ENCODE data around the gene FHOD3.
A peak's percentile ranks its signal among the peaks of the same experiment; 100 is the strongest.
"Not testable (repeated sequence)": the region's sequence is repeated elsewhere in the genome, so short reads cannot be mapped to it uniquely, and the experiment has no call there.

Gene FHOD3

DNA sequence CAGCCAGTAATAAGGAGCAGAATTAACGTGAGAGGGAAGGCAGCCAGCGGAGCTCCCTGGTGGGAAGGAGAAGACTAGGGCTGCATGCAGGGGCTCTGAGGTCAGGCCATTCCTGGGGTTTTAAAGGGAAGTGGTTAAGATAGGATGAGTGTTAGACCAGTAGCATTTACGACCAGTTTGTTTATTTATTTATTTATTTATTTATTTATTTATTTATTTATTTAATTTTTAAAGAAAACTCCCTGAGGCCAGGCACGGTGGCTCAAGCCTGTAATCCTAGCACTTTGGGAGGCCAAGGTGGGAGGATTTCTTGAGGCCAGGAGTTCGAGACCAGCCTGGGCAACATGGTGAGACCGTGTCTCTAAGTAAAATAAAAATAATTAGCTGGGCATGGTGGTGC is 152.8 kb downstream of the FHOD3 start:
- DNase-seq (ENCODE audit: low spot score) = no peak

DNA sequence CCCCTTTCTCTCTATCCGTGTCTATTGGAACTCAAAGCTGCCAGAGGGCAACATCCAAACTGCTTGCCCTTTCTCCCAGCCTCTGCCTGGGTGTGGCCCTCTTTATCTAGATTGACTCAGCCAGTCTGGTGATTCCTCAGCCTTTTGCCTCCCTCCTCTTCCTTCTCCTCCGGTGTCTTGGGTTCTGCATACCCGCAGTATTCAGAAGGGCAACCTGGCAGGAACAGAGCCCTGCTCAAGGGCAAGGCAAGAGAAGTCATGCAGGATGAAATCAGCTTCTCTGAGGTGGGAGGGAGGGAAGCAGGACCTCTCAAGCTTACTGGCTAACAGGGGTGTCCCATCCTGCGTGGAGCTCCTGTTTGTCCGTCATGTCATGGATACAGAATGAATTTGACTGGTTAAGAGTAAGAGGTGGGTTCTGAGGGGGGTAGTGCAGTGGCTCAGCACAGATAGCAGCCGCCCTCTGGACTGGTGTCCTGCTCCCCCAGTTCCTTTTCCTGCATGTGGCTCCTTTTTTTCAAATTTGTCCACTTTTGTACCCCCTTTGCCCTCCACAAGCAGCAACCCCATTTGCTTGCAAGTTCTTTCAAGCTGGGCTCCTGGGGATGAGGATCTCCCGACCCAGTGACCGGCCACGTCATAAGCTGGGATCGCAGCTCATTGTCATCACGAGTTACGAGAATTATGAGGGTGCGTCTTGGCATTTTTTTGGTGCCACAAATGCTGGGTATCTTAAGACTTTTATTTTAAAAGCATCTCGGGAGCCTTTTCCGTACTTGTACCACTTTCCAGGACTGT is 154.1 kb downstream of the FHOD3 start:
- peak; percentile 35 for DNase-seq (ENCODE audit: low spot score)

DNA sequence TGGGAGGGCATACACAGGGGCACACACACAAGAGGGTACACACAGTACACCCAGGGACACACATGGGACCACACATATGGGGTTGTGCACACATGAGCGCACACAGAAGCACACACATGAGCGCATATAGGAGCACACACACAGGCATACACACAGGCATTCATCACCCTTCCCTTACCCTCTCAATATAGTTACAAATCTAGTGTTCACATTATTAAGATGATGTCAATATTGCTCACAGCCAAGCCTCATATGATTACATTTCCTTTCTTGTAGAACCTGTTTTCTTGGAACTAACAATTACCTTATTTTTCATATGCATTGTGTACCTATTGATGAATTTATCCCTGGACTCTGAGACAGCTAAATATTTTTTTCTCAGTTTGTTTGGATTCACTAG is 156.7 kb downstream of the FHOD3 start:
- no peak for DNase-seq (ENCODE audit: low spot score)

DNA sequence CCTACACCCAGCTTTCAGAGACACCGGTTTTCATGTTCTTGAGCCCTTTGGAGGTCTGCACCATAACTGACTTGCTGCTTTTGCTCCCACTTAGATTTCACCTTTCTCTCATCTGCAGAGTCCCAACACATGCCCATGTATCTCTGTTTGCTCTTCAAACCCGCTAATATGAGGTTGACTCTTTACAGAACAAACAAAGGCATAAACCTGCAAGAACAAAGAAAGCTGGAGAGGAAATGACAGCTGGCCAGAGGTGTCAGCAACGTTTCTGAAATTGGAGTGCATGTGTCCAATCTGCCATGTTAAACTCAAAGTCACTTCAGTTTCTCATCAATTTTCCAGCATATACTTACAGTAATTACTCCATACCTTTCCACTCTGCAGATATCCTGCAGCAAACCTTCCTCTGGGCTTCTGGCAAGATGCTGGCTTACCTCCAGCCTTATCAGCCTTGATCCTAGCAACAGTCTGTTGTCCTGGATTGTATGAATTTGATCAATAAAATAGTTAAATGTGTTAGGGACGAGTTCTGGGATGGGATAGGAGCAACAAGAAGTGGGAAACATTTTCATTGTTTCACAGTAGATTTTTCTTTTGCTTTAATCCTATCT is 157.4 kb downstream of the FHOD3 start:
- DNase-seq (ENCODE audit: low spot score) = no peak

DNA sequence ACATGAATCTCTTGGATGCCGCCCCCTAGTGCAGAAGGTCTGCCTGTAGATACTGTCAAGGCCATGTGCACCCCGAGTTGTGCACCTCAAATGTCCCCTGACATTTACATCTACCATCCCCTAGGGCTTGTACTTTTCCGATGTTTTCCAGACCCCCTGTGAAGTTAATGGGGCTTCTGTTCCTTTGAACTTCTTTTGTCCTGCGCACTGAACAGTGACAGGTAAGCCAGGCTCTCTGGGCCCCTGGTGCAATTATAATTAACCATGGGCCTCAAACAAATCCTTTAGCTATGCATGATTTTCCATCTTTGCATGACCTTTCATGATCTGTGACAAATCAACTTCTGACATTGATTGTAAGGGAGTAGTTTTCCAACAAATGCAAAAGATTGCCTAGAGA is 158.4 kb downstream of the FHOD3 start:
- no peak for DNase-seq (ENCODE audit: low spot score)

DNA sequence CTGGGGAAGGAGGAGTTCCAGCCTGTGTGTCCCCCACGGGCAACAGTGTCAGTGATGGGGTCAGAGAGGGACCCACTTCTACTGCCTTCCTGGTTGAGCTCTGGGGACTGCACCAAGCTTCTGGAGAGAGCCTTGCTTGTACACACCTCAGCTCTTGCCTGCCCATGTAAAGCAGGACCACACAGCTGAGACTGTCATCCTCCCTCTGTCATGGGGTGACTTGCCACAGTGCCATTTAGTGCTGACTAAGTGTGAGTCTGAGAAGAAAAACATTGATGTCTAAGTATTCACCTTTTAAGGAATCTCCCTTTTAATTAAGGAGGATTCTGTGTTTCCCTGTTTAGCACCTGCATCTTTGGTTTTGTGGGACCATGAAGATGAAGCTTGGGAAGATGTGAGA is 159.1 kb downstream of the FHOD3 start:
- DNase-seq (ENCODE audit: low spot score) = no peak

DNA sequence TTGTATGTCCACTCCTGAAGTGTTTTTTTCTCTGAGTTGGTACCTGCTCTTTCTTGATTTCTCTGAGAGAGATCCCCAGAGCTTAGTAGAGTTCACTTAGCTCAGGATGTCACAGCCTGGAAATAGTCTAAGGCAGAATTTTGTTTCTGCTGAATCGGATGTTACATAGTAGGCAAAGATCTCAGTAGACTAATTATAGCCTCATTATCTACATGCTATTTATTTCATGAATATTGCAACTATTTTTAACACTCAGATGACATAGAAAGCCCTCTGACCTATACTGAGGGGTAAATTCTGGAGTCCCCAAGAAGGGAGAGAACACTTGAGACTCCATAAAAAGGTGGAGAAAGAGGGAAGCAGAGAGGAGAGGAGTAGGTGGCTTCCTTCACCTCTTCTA is 160.2 kb downstream of the FHOD3 start:
- no peak for DNase-seq (ENCODE audit: low spot score)

DNA sequence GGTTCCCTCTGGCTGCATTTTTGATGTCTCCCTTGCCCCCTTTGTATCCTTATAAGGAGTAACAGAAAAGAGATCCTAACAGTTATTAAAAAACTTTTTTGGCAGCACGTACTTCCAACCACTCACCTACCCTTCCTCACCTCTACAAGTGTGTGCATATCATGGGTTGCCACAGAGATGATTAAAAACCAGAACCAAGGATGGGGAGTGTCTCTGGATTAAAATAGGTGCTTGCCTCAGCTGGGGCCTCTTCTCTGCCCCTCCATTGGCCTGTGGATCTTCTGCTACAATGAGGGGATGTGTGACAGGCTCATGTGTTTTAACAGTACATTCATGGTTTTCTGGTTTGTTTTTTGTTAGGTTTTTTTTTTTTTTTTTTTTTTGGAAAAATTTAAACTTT is 160.8 kb downstream of the FHOD3 start:
- DNase-seq (ENCODE audit: low spot score) = no peak

DNA sequence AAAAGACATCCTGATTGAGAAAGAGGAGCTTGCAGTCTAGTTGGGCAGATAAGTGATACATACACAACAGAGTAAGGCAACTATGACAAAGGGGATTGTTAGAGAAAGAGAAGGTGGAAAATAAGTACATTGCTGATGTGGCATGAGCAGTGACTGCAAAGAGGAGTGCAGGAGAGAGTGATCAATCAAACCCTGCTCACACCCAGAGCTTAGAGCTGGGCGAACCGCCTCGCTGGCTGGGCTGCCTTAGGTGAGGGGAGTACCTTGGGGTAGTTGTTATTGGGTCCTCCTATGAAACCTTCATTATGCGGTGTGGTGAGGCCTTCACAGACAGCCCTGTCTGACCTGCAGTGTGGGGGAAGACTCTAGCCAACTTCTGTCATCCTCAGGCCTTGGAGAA is 161.7 kb downstream of the FHOD3 start:
- no peak for DNase-seq (ENCODE audit: low spot score)

DNA sequence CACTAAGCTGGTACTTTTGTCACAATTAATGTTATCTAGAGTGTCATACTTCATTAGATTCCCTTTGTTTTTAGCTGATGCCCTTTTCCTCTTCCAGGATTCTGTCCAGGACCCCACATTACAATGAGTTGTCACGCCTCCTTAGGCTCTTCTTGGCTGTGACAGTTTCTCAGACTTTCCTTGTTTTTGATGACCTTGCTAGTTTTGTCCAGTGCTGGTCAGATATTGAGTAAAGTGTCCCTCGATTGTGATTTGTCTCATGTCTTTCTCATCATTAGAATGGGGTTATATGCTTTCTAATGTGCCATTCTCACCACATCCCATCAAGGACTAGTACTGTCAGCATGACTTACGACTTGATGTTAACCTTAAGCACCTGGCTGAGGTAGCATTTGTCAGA is 162.3 kb downstream of the FHOD3 start:
- no peak for DNase-seq (ENCODE audit: low spot score)

DNA sequence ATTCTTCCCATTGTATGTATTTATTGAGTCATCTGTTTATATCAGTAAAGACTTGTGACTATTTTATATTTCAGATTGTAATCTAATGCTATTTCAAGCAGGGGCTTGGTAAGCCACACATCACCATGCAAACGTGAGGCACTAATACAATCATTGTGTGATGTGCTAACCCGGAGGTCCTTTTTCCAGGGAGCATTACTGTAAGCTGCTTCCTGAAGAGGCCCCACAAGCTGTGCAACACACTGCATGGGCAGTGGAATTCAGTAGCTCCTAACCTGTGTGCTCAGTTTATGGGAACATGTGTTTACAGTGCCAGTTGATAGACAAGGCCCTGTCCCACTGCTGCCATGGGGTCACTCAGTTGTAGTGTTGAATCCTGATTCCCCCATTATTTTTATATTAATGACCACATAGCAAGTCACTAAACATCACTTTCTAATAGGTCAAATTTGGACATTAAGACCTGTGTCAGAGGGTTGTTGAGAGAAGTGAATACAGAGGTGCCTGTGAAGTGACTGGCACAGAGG is 162.9 kb downstream of the FHOD3 start:
- no peak for DNase-seq (ENCODE audit: low spot score)

DNA sequence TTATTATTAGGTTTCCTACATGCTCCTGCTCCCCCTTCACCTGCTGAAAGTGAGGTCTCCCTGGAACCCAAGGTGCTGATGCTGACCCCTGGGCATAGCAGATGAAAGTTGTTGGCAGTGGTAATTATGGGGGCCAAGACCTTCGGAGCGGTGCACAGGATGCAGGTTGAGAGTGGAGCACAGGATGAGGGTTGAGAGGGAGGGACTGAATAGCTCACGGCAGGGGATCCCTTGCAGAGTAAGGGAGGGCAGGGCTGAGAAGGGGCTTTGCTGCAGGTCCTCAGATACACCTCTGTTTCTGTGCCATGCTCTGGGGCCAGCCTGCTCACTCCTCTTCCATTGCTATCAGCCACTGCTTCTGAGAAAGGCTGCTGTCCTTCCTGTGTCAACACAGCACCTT is 163.3 kb downstream of the FHOD3 start:
- DNase-seq (ENCODE audit: low spot score) = no peak

DNA sequence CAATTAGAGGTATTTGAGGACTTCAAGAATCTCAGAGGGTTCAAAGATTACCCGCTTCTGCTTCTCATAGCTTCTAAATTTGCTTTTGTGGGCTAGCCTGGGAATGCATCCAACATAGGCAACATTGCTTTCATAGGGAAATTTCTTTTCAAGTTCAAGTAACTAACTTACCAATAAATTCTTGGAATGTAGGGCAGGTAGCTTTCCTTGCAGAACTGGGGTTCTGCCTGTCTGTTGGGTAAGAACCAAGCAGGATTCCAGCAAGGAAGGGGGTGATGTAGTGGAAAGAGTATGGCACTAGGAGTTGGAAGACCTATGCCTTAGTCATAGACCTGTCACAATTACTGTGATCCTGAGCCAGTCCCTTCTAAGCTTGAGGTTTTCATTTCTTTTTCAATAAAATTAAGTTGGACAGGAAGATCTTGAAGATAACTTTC is 164.1 kb downstream of the FHOD3 start:
- DNase-seq (ENCODE audit: low spot score) = peak; percentile 37

DNA sequence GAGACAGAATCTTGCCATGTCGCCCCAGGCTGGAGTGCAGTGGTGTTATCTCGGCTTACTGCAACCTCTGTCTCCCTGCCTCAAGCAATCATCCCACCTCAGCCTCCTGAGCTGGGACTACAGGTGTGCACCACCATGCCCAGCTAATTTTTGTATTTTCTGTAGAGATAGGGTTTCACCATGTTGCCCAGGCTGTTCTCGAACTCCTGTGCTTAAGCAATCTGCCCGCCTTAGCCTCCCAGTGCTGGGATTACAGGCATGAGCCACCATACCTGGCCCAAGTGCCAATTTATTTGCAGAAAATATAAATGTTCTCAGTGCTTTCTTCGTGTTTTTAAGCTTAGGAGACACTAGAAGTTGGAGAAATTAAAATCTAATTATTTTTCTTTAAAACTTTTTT is 166.0 kb downstream of the FHOD3 start:
- not testable (repeated sequence) for DNase-seq (ENCODE audit: low spot score)

DNA sequence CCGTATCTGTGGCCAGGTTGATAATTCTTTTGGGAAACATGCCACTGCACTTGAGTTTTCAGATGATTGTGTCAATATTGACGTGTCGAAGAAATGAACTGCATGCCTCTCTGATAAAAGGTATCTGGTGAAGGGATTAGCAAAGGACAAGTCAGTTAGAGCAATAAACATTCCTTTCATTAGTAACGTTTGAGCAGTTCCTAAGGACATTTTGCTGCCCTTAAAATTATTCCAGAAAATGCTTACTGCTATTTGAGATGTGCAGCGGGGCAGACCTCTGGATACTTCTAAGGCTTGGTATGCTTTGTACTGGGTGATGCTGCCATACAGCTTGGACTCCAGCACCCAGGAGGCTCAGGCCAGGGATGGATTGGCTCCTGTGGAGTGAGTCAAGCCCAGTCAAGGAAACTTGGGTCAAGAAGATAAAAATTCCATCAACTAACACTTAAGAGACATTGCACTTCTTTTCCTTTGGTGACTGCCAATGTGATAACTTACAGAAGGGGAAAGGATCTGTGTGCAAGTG is 166.7 kb downstream of the FHOD3 start:
- DNase-seq (ENCODE audit: low spot score) = no peak

DNA sequence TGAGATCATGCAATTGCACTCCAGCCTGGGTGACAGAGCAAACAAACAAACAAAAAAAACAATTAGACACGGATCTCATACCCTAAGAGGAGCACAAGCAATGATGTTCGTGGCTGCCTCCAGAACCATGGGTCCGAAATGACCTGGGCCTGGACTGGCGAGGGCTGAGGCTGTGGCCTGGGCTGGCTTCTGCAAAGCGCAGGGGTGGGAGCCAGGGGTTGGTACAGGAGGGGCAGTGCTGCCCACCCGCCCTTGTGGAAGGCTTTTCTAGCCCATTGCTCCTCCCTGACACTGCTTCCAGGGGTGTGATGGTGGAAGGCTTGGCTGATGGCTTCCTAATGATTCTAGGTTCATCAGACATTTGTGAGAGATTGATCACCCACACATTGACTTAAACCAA is 167.8 kb downstream of the FHOD3 start:
- DNase-seq (ENCODE audit: low spot score) = no peak

DNA sequence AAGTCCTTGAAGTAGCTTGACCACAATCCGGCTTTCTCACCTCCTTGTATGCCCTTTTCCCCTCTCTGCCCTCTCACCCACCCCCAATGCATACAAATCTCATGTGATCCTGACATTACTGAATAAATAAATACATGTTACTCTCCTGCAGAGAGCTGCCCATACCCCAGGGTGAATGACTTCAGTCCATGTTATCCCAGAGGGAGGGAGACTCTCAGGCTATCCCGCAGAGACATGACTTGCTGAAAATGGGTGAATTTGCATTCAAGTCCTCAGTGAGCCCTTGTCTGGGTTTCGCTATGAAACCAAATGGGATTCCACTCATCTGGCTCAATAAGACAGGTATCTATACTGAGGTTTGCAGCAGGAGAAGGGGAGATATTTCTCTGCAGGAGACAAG is 168.5 kb downstream of the FHOD3 start:
- DNase-seq (ENCODE audit: low spot score) = no peak

DNA sequence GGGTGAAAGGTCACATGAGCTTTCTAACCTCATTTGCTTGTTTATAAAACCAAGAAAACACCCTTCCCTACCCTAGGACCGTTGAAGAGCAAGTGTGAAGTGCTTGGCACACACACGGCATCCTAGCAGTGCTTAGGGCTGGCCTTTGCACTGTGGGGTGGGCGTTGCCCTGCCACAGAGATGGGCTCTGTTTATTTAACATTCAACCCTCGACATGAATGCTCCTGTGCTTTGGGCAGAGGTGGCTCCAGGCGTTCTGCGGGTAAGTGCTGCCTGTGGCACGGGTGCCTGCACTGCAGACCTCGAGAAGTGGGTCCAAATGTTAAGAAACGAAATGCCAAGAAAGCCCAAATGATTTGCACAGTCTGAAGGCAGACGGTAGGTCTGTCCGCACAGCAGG is 170.1 kb downstream of the FHOD3 start:
- DNase-seq (ENCODE audit: low spot score) = no peak

DNA sequence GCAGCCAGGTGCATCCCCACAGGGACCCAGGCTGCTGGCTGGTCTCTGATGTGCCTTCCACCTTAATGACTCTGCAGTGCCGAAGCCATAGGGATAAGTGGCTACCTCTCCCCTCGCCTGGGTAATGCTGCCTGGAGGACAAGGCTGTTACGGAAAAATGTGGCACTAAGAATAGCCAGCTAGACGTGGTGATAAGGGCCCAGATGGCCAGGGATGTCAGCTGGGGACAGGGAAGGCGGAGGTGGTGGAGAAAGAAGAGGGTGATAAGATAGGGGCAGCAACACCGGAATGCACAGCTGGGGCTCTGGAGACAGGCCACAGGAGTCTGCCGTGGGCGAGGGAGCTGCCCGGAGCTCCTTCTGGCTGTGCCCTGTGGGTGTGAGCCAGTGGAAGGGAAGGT is 170.6 kb downstream of the FHOD3 start:
- no peak for DNase-seq (ENCODE audit: low spot score)

DNA sequence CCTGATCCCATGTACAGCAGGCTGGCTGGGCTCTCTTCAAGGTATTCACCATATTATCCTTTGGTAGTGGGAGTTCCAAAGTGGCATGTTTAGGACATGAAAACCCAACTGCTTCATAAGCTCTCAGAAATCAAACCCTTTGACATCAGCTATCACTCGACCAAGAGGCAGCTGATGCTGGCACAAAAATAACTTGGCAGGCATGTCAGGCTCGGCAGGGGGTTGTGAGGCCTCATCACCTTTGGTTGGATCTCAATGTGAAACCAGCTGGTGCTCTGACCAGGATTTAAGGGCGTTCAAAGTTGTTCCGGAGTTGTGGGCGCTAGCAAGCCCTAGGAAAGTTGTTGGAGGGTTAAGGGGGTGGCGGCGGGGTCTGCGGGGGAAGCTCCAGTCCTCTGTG is 171.9 kb downstream of the FHOD3 start:
- DNase-seq (ENCODE audit: low spot score) = no peak

DNA sequence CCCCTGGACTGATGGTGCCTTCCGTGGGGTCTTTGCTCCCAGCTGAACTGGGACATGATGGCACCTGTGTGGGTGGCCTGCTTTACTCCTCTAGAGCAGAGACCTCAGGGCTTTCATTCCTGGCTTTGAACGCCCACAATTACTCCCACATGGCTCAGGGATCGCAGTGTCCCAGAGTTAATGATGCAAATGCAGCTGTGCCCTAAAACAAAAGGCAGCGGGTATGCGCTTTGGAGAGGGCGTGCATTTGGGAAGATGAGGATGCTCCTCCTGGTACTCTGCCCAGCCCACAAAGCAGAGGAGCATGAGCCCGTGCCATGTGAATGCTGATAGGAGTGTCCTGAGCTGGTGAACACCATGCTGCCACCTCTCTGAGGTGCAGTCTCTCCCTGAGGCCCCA is 173.4 kb downstream of the FHOD3 start:
- DNase-seq (ENCODE audit: low spot score) = no peak

DNA sequence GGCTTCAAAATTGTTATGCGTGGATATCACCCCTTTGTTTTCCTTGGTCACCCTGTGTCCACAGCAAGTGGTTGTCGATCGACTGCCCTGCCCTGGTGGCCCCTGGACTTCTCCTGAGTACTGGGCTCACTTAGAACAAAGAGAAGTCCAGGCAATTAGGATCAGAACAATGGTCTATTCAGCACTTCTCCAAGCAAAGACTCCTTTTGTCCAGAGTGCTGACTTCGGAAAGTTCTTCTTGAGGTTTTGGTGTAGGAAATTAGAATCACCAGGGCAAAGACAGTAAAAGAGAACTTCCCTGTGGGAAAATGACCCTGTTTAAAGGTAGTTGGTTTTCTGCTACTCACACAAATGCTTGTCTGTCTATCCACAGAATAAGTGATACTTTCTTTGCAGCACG is 173.9 kb downstream of the FHOD3 start:
- DNase-seq (ENCODE audit: low spot score) = no peak

DNA sequence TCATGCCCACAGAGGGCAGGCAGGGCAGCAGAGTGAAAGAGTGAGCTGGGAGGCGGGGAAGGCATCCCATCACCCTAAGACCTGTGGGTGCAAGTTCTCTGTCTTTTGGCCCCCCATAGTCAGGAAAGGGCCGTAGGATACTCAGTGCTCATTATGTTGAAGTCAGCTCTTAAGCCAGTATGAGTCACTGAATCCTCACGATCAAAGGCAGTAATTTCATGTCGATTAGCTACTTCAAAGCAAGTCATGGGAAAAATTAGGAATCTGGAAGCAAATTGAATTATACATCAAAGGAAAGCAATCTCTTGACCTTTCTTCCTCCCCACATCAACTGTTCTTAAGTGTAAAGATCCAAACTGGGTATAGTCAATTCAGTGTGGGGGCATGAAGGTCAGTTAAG is 178.9 kb downstream of the FHOD3 start:
- DNase-seq (ENCODE audit: low spot score) = no peak

DNA sequence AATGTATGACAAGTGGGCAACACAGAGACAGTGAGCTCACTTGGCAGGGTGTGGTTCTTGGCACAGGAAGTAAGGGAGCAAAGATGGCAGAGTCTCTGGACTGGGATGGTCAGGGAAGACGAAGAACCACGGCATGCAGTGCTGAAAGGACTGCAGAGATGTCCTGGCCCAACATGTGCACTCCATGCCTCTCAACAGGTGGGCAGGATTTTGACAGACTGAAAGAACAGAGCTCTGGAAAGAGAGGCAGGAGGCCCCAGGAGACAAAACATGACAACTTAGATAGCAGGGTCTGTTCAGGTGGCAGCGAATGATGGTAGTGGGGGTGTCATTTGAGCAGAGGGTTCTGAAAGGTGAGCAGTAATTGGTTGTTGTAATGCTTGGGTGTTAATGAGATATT is 180.3 kb downstream of the FHOD3 start:
- DNase-seq (ENCODE audit: low spot score) = no peak
